Astrocyte (in vitro differentiated cells and primary cell): ENCODE data around the gene P3H1. TPM values are rescaled to one million over a fixed set of nuclear protein-coding genes. Genes with fewer than 3 reads are reported as not detected.

Source experiments
- DNase-seq: peaks from one replicate; pipeline ENCODE4 v3.0.0-alpha.2; 2010; ENCODE audit warnings: low read depth
- FAIRE-seq: peaks from 2 replicates; lab custom pipeline; 2011; peaks lifted over from hg19 to GRCh38; lab: Jason Lieb, UNC
- H2AFZ ChIP-seq: 2 replicates; pipeline ENCODE4 v1.6.0; 2012; ENCODE audit warnings: low read depth, low read length, inconsistent platforms
- H3K27ac ChIP-seq: 2 replicates; pipeline ENCODE4 v1.5.1; 2011; ENCODE audit warnings: low read depth, low read length, inconsistent platforms
- H3K27me3 ChIP-seq: 2 replicates; pipeline ENCODE4 v1.6.0; 2011; ENCODE audit warnings: low read length, inconsistent platforms; ENCODE audit not compliant: insufficient read depth
- H3K36me3 ChIP-seq: 2 replicates; pipeline ENCODE4 v1.5.1; 2011; ENCODE audit warnings: low read length, inconsistent platforms; ENCODE audit not compliant: insufficient read depth
- H3K4me1 ChIP-seq: 2 replicates; pipeline ENCODE4 v1.5.1; 2011; ENCODE audit warnings: low read length, inconsistent platforms; ENCODE audit not compliant: insufficient read depth
- H3K4me2 ChIP-seq: 2 replicates; pipeline ENCODE4 v1.6.0; 2012; ENCODE audit warnings: low read length, inconsistent platforms
- H3K4me3 ChIP-seq: 2 replicates; pipeline ENCODE4 v1.5.1; 2011; ENCODE audit warnings: low read depth, mild to moderate bottlenecking, low read length, inconsistent platforms; ENCODE audit not compliant: insufficient read depth
- H3K79me2 ChIP-seq: 2 replicates; pipeline ENCODE4 v1.6.0; 2012; ENCODE audit warnings: mild to moderate bottlenecking, low read length, inconsistent platforms; ENCODE audit not compliant: insufficient read depth
- H3K9ac ChIP-seq: 2 replicates; pipeline ENCODE4 v1.6.0; 2012; ENCODE audit warnings: mild to moderate bottlenecking, low read length, inconsistent platforms
- H3K9me3 ChIP-seq: 2 replicates; pipeline ENCODE4 v1.5.1; 2012; ENCODE audit warnings: low read depth, mild to moderate bottlenecking, low read length, inconsistent platforms; ENCODE audit not compliant: insufficient read depth
- H4K20me1 ChIP-seq: 2 replicates; pipeline ENCODE4 v1.6.0; 2012; ENCODE audit warnings: low read length, inconsistent platforms; ENCODE audit not compliant: insufficient read depth
- H3K27ac Mint-ChIP-seq: one replicate; pipeline ENCODE4 v1.8.0; 2021; ENCODE audit warnings: mild to moderate bottlenecking, mixed read lengths; ENCODE audit not compliant: unreplicated experiment
- H3K27me3 Mint-ChIP-seq: one replicate; pipeline ENCODE4 v1.8.0; 2021; ENCODE audit warnings: low read depth, mixed read lengths; ENCODE audit not compliant: unreplicated experiment
- H3K36me3 Mint-ChIP-seq: one replicate; pipeline ENCODE4 v1.8.0; 2021; ENCODE audit warnings: low read depth, mixed read lengths; ENCODE audit not compliant: unreplicated experiment
- H3K4me1 Mint-ChIP-seq: one replicate; pipeline ENCODE4 v1.8.0; 2021; ENCODE audit warnings: low read depth, mixed read lengths; ENCODE audit not compliant: unreplicated experiment
- H3K4me3 Mint-ChIP-seq: one replicate; pipeline ENCODE4 v1.8.0; 2021; ENCODE audit warnings: mild to moderate bottlenecking, moderate library complexity, mixed read lengths; ENCODE audit not compliant: unreplicated experiment
- H3K9me3 Mint-ChIP-seq: one replicate; pipeline ENCODE4 v1.8.0; 2021; ENCODE audit warnings: mild to moderate bottlenecking, mixed read lengths; ENCODE audit not compliant: unreplicated experiment
- EZH2 ChIP-seq: IDR thresholded peaks from 2 replicates; pipeline ENCODE4 v1.6.1; 2012; ENCODE audit warnings: mild to moderate bottlenecking, low read length, inconsistent platforms; ENCODE audit not compliant: insufficient read depth
- total RNA-seq: library from RNA; stranded (reverse); gene quantifications from 2 replicates; pipeline ENCODE4 v1.2.1, GENCODE V29; 2021
- TF ChIP-seq, protein P1 (sequence below): IDR thresholded peaks from 2 replicates; pipeline ENCODE4 v1.5.1; 2011; ENCODE audit warnings: low read depth, mild to moderate bottlenecking, inconsistent platforms, low read length, moderate library complexity; ENCODE audit not compliant: insufficient read depth

Gene P3H1
- total RNA-seq, 1 donor from 2014 or later = 277 TPM

GRCh38 chr1:42742141-42742540 is 24.7 kb downstream of the P3H1 start:
- Mint-ChIP-seq H3K9me3 (peaks cover 2% of the 10 kb centered on the region), H3K36me3 (peaks cover 13% of the 10 kb centered on the region), H3K27ac (no peak overlapping the region), H3K27me3 (peaks cover 3% of the 10 kb centered on the region), H3K4me3 (no peak overlapping the region), H3K4me1 (peaks cover 5% of the 10 kb centered on the region)
- Histone ChIP-seq H3K4me2 (no peak overlapping the region), H2AFZ (no peak overlapping the region), H3K4me1 (no peaks in the 10 kb centered on the region), H3K79me2 (no peaks in the 10 kb centered on the region), H4K20me1 (peaks cover 22% of the 10 kb centered on the region), H3K9me3 (no peaks in the 10 kb centered on the region), H3K36me3 (no peaks in the 10 kb centered on the region), H3K27ac (no peak overlapping the region), H3K9ac (no peak overlapping the region), H3K4me3 (no peak overlapping the region), H3K27me3 (no peaks in the 10 kb centered on the region)
- TF ChIP-seq EZH2 = no peak
- TF ChIP-seq, protein P1, sequence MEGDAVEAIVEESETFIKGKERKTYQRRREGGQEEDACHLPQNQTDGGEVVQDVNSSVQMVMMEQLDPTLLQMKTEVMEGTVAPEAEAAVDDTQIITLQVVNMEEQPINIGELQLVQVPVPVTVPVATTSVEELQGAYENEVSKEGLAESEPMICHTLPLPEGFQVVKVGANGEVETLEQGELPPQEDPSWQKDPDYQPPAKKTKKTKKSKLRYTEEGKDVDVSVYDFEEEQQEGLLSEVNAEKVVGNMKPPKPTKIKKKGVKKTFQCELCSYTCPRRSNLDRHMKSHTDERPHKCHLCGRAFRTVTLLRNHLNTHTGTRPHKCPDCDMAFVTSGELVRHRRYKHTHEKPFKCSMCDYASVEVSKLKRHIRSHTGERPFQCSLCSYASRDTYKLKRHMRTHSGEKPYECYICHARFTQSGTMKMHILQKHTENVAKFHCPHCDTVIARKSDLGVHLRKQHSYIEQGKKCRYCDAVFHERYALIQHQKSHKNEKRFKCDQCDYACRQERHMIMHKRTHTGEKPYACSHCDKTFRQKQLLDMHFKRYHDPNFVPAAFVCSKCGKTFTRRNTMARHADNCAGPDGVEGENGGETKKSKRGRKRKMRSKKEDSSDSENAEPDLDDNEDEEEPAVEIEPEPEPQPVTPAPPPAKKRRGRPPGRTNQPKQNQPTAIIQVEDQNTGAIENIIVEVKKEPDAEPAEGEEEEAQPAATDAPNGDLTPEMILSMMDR = no peak
- no peak for FAIRE-seq
- no peak for DNase-seq

DNA sequence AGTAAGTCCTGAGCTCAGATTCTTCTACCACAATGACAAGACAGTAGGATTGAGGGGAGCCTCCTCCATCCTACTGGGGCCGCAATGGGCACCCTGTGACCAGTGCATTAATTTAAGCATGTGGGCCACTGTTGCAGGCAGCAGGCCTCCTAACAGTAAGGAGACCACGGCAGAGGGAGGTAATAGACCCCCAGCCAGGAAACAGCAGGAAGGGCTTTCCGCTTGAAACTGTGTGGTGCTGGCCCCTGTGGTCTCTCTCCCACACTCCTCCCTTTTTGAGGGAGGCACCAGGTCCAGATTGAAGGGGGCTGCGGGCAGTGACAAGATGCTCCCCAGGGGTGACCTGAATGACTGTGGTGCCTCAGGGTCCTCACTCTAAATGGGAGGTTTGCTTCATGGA is 25.1 kb downstream of the P3H1 start:
- peaks cover 3% of the 10 kb centered on the region for H3K27me3 Mint-ChIP-seq
- peaks cover 9% of the 10 kb centered on the region for H3K36me3 Mint-ChIP-seq
- H3K4me3 ChIP-seq = no peak overlapping the region
- H3K27ac ChIP-seq = no peak overlapping the region
- H3K4me2 ChIP-seq = no peak overlapping the region
- DNase-seq (no peak), FAIRE-seq (no peak)
- no peaks in the 10 kb centered on the region for H3K27me3 ChIP-seq
- H3K4me1 ChIP-seq = no peaks in the 10 kb centered on the region
- no peaks in the 10 kb centered on the region for H3K79me2 ChIP-seq
- no peaks in the 10 kb centered on the region for H3K9me3 ChIP-seq
- H2AFZ ChIP-seq = no peak overlapping the region
- no peaks in the 10 kb centered on the region for H3K36me3 ChIP-seq
- no peak for TF ChIP-seq EZH2
- TF ChIP-seq, protein P1 = no peak
- no peak overlapping the region for H3K9ac ChIP-seq
- peaks cover 5% of the 10 kb centered on the region for H3K4me1 Mint-ChIP-seq
- no peak overlapping the region for H3K4me3 Mint-ChIP-seq
- H3K9me3 Mint-ChIP-seq = peaks cover 2% of the 10 kb centered on the region
- H3K27ac Mint-ChIP-seq = no peak overlapping the region
- H4K20me1 ChIP-seq = peaks cover 18% of the 10 kb centered on the region

DNA sequence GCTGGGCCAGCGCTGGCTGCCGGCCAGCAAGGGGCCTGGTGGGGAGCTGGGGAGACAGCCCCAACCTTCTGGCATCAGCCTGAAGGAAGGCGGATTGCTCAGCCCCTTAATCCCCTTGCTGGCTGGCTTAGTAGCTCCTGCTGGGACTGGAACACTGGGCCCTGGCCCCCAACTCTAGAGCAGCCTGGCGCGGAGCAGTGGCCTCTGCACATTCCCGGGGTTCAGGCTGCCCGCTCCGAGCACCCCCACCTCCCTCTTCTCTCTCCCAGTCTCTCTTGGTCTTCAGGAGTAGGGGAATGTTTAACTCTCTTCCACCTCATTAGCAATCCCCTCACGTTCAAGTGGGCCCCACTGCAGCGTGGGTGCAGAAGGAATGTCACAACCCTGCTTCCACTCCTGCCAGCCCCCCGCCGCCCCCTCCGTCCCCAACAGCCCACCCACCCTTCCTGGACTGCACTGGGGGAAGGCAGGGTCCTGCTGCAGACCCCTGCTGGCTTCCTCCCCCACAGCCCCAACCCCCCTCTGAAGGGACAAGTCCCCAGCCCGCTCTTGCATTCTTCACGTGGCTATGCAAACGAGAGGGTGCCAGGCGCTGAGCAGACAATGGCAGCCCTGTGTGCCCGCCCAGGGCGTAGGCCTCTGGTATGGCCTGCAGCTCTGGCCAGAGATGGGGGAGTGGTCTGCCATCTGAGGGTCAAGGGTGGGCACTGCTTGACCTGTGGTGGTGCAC is 25.8 kb downstream of the P3H1 start:
- H3K4me3 ChIP-seq = no peak overlapping the region
- Mint-ChIP-seq H3K4me1 (peaks cover 5% of the 10 kb centered on the region), H3K36me3 (peaks cover 7% of the 10 kb centered on the region), H3K27me3 (peaks cover 3% of the 10 kb centered on the region), H3K4me3 (no peak overlapping the region), H3K9me3 (peaks cover 2% of the 10 kb centered on the region), H3K27ac (no peak overlapping the region)
- no peaks in the 10 kb centered on the region for H3K36me3 ChIP-seq
- no peaks in the 10 kb centered on the region for H3K4me1 ChIP-seq
- TF ChIP-seq, protein P1 = no peak
- no peak for TF ChIP-seq EZH2
- H3K9ac ChIP-seq = no peak overlapping the region
- no peaks in the 10 kb centered on the region for H3K79me2 ChIP-seq
- no peak for FAIRE-seq
- no peak for DNase-seq
- no peak overlapping the region for H3K27ac ChIP-seq
- no peak overlapping the region for H3K4me2 ChIP-seq
- no peaks in the 10 kb centered on the region for H3K9me3 ChIP-seq
- peaks cover 12% of the 10 kb centered on the region for H4K20me1 ChIP-seq
- H3K27me3 ChIP-seq = no peaks in the 10 kb centered on the region
- no peak overlapping the region for H2AFZ ChIP-seq
